HEK293 (cell line): Measurements from ENCODE around the gene KRTAP5-11.
"Not testable (repeated sequence)": the region's sequence is repeated elsewhere in the genome, so short reads cannot be mapped to it uniquely, and the experiment has no call there.

Source experiments
- CTCF ChIA-PET: fragments of 350-600 bp; formaldehyde crosslinking; extraction: SDS; loops from one replicate; lab custom pipeline; 2021; ENCODE audit warnings: antibody characterized with exemption; lab: Yijun Ruan, JAX
- POLR2A ChIA-PET: fragments of 300-600 bp; formaldehyde crosslinking; extraction: SDS; loops from one replicate; lab custom pipeline; 2020; ENCODE audit warnings: antibody characterized with exemption, inconsistent platforms; lab: Yijun Ruan, JAX
- H3K27ac ChIP-seq: fragments of 200-500 bp; sonication (Bioruptor generic); 2 replicates; pipeline ENCODE4 v1.5.1; 2014; ENCODE audit warnings: low read depth, low read length, control low read depth, inconsistent platforms; ENCODE audit errors: extremely low read depth
- H3K36me3 ChIP-seq, 2 experiments: fragments of 200-500 bp in 1 of 2; sonication (Bioruptor generic) in 1 of 2; 1 replicate in 1 of 2; 2 replicates in 1 of 2; pipeline ENCODE4 v1.5.1; 2014 to 2017; ENCODE audit warnings: inconsistent platforms in 2 of 2, low read length in 2 of 2; ENCODE audit not compliant: control insufficient read depth in 2 of 2, insufficient read depth in 1 of 2
- H3K4me1 ChIP-seq: fragments of 200-500 bp; sonication (Bioruptor generic); 2 replicates; pipeline ENCODE4 v1.5.1; 2014; ENCODE audit warnings: mild to moderate bottlenecking, low read length, inconsistent platforms; ENCODE audit not compliant: control insufficient read depth, insufficient read depth
- H3K4me3 ChIP-seq: 2 replicates; pipeline ENCODE4 v1.5.1; 2011; ENCODE audit warnings: low read depth, mild to moderate bottlenecking, control low read depth, low read length, moderate library complexity
- H3K9me3 ChIP-seq: fragments of 200-500 bp; sonication (Bioruptor generic); 2 replicates; pipeline ENCODE4 v1.5.1; 2014; ENCODE audit warnings: low read depth, low read length, inconsistent platforms; ENCODE audit not compliant: control insufficient read depth, insufficient read depth
- KLF1 ChIP-seq: fragments of 450-650 bp; formaldehyde crosslinking; IDR thresholded peaks from 2 replicates; pipeline ENCODE4 v1.5.1; 2016; ENCODE audit warnings: missing biosample characterization, missing genetic modification characterization
- OSR2 ChIP-seq: fragments of 450-650 bp; formaldehyde crosslinking; IDR thresholded peaks from 2 replicates; pipeline ENCODE4 v1.5.1; 2016; ENCODE audit warnings: missing biosample characterization, missing genetic modification characterization
- SALL2 ChIP-seq: fragments of 450-650 bp; formaldehyde crosslinking; IDR thresholded peaks from 2 replicates; pipeline ENCODE4 v1.5.0; 2017; ENCODE audit warnings: missing biosample characterization, mild to moderate bottlenecking, missing genetic modification characterization, borderline replicate concordance
- ZBTB20 ChIP-seq: fragments of 450-650 bp; formaldehyde crosslinking; IDR thresholded peaks from 2 replicates; pipeline ENCODE4 v1.5.1; 2016; ENCODE audit warnings: missing biosample characterization, missing genetic modification characterization
- ZBTB7A ChIP-seq: fragments of 450-650 bp; formaldehyde crosslinking; IDR thresholded peaks from 2 replicates; pipeline ENCODE4 v1.5.1; 2016; ENCODE audit warnings: low read depth, missing biosample characterization, missing genetic modification characterization
- ZNF19 ChIP-seq: fragments of 450-650 bp; formaldehyde crosslinking; IDR thresholded peaks from 2 replicates; pipeline ENCODE4; 2016; ENCODE audit warnings: missing biosample characterization, missing genetic modification characterization, low read depth
- ZNF274 ChIP-seq, 2 experiments: fragments of 200-500 bp in 1 of 2; fragments of 450-650 bp in 1 of 2; sonication (Bioruptor generic) in 1 of 2; formaldehyde crosslinking in 1 of 2; IDR thresholded peaks; 2 replicates each; pipeline versions ENCODE4 v1.5.1 to v1.6.1; 2014 to 2016; ENCODE audit warnings: borderline replicate concordance in 1 of 2, inconsistent platforms in 1 of 2, low read length in 1 of 2, missing biosample characterization in 1 of 2, missing genetic modification characterization in 1 of 2
- ZNF37A ChIP-seq: fragments of 450-650 bp; IDR thresholded peaks from 2 replicates; pipeline ENCODE4 v1.5.1; 2018; ENCODE audit warnings: missing biosample characterization, missing genetic modification characterization
- ZNF544 ChIP-seq: fragments of 450-650 bp; formaldehyde crosslinking; IDR thresholded peaks from 2 replicates; pipeline ENCODE4 v1.5.0; 2017; ENCODE audit warnings: missing biosample characterization, missing genetic modification characterization
- ZNF585B ChIP-seq: fragments of 450-650 bp; formaldehyde crosslinking; IDR thresholded peaks from 2 replicates; pipeline ENCODE4 v1.5.1; 2016; ENCODE audit warnings: missing biosample characterization, missing genetic modification characterization
- ZNF645 ChIP-seq: fragments of 450-650 bp; formaldehyde crosslinking; IDR thresholded peaks from 2 replicates; pipeline ENCODE4; 2016; ENCODE audit warnings: missing biosample characterization, missing genetic modification characterization
- ZNF791 ChIP-seq: fragments of 450-650 bp; formaldehyde crosslinking; IDR thresholded peaks from 2 replicates; pipeline ENCODE4 v1.5.1; 2016; ENCODE audit warnings: missing biosample characterization, missing genetic modification characterization
- ZNF837 ChIP-seq: fragments of 450-650 bp; formaldehyde crosslinking; IDR thresholded peaks from 2 replicates; pipeline ENCODE4 v1.5.1; 2016; ENCODE audit warnings: missing biosample characterization, missing genetic modification characterization
- TF ChIP-seq, protein P1 (sequence below): fragments of 450-650 bp; formaldehyde crosslinking; IDR thresholded peaks from 2 replicates; pipeline ENCODE4 v1.5.1; 2016; ENCODE audit warnings: missing biosample characterization, missing genetic modification characterization
- TF ChIP-seq, protein P2 (sequence below): fragments of 450-650 bp; formaldehyde crosslinking; IDR thresholded peaks from 2 replicates; pipeline ENCODE4 v1.5.1; 2017; ENCODE audit warnings: missing biosample characterization, missing genetic modification characterization

Gene KRTAP5-11

GRCh38 chr11:71542382-71542781, 40.3 kb downstream of the KRTAP5-11 start:
- CTCF ChIA-PET: interaction anchor here (0.6 kb wide), 1 partner anchor 739 kb away, joined by 3 read pairs; no protein-coding TSS in a partner anchor
- H3K27ac ChIP-seq: no peak overlapping the region
- no peak for TF ChIP-seq ZBTB20 (tag by site-specific recombination)
- no peak for TF ChIP-seq ZNF791 (tag by site-specific recombination)
- no peak for TF ChIP-seq ZNF585B (tag by site-specific recombination)
- TF ChIP-seq ZNF544 (tag by site-specific recombination): no peak
- no peak for TF ChIP-seq ZBTB7A (tag by site-specific recombination)
- no peaks in the 10 kb centered on the region for H3K9me3 ChIP-seq
- no peaks in the 10 kb centered on the region for H3K36me3 ChIP-seq
- H3K4me1 ChIP-seq: no peaks in the 10 kb centered on the region
- H3K4me3 ChIP-seq: no peak overlapping the region
- POLR2A ChIA-PET: no interaction called here

DNA sequence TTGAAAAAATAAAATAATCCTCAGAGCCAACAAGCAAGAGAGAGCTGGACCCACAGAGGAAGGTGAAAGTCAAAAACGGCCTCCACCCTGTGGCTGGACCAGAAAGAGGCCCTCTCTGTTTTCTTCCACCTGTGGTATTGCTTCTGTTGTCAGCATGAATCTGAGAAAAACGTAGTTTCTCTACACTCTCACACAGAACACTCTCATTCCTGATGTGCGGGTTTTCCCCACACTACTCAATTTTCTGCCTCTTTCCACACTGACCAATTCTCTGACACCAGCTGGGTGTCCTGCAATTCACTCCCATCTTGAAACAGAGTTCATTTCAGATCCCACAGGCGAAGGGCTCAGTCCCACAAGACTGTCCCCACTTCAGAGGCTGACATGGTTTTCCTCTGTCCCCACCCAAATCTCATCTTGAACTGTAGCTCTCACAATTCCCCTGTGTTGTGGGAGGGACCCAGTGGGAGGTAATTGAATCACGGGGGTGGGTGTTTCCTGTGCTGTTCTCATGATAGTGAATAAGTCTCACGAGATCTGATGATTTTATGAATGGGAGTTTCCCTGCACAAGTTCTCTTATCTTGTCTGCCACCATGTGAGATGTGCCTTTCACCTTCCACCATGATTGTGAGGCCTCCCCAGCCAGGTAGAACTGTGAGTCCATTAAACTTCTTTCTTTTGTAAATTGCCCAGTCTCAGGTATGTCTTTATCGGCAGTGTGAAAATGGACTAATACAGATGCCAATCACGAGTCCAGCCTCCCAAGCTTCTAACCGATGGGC, 42.0 kb downstream of the KRTAP5-11 start:
- H3K36me3 ChIP-seq, CTCF ChIA-PET, H3K4me3 ChIP-seq, H3K4me1 ChIP-seq, H3K9me3 ChIP-seq, H3K27ac ChIP-seq, POLR2A ChIA-PET: not testable (repeated sequence)

- H3K4me1 ChIP-seq, H3K36me3 ChIP-seq, CTCF ChIA-PET, H3K27ac ChIP-seq, H3K4me3 ChIP-seq, POLR2A ChIA-PET, H3K9me3 ChIP-seq: not testable (repeated sequence)
Observed at GRCh38 chr11:71539971-71540370, 42.7 kb downstream of the KRTAP5-11 start.

DNA sequence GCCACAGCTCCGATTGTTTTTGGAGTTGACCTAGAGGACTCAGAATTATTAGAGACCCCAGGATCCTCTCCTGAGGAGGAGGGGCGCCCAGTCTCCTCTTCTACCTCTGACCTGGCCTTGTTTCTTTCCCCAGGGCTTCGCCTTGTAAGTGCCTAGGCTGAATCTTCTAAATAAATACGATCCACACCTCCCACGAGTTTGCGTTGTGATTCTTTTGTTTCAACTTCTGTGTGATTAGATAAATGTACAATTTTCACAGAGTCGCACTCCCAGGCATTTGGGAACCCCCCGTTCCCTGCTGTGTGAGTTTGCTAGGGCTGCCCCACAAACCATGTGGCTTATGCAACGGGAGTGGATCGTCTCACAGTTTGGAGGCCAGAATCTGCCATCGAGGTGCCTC, 43.7 kb downstream of the KRTAP5-11 start:
- H3K27ac ChIP-seq: no peak overlapping the region
- ChIA-PET CTCF (no interaction called here), POLR2A (no interaction called here)
- no peaks in the 10 kb centered on the region for H3K36me3 ChIP-seq
- no peaks in the 10 kb centered on the region for H3K4me1 ChIP-seq
- no peak overlapping the region for H3K4me3 ChIP-seq
- no peaks in the 10 kb centered on the region for H3K9me3 ChIP-seq
- TF ChIP-seq SALL2 (no peak), ZNF37A (no peak), ZNF19 (tag by site-specific recombination) (no peak), ZNF274 (IDR thresholded peaks at IDR 0.05; ENCODE audit: low read length) (no peak), ZNF274 (tag by site-specific recombination; IDR thresholded peaks at IDR 0.05; ENCODE audit: borderline replicate concordance) (no peak), ZNF837 (tag by site-specific recombination) (no peak)
- TF ChIP-seq, protein P1, sequence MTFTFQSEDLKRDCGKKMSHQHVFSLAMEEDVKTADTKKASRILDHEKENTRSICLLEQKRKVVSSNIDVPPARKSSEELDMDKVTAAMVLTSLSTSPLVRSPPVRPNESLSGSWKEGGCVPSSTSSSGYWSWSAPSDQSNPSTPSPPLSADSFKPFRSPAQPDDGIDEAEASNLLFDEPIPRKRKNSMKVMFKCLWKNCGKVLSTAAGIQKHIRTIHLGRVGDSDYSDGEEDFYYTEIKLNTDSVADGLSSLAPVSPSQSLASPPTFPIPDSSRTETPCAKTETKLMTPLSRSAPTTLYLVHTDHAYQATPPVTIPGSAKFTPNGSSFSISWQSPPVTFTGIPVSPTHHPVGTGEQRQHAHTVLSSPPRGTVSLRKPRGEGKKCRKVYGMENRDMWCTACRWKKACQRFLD (tag by site-specific recombination): no peak

DNA sequence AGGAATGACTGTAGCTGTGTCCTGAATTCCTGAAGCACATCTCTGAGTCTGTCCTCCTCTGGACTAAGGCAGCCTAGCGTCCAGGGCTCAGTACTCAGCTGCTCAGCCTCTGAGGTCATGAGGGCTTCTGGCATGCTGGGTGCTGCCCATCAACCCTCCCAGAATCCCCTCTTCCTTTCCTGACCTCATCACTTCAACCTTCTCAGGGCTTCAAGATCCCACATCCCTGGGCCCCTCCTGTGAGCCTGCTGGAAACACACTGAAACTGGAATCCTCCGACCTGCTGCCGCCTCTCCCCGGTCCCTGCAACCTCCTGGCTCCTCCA, 44.0 kb downstream of the KRTAP5-11 start:
- Histone ChIP-seq H3K27ac (no peak overlapping the region), H3K9me3 (no peaks in the 10 kb centered on the region), H3K4me1 (no peaks in the 10 kb centered on the region), H3K36me3 (no peaks in the 10 kb centered on the region), H3K4me3 (no peak overlapping the region)
- ChIA-PET POLR2A (no interaction called here), CTCF (no interaction called here)
- no peak for TF ChIP-seq OSR2
- TF ChIP-seq, protein P2, sequence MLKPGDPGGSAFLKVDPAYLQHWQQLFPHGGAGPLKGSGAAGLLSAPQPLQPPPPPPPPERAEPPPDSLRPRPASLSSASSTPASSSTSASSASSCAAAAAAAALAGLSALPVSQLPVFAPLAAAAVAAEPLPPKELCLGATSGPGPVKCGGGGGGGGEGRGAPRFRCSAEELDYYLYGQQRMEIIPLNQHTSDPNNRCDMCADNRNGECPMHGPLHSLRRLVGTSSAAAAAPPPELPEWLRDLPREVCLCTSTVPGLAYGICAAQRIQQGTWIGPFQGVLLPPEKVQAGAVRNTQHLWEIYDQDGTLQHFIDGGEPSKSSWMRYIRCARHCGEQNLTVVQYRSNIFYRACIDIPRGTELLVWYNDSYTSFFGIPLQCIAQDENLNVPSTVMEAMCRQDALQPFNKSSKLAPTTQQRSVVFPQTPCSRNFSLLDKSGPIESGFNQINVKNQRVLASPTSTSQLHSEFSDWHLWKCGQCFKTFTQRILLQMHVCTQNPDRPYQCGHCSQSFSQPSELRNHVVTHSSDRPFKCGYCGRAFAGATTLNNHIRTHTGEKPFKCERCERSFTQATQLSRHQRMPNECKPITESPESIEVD (tag by site-specific recombination): no peak
- TF ChIP-seq ZNF544 (tag by site-specific recombination): no peak
- TF ChIP-seq KLF1 (tag by site-specific recombination): no peak
- TF ChIP-seq ZNF645: no peak
